ENCODE data around the gene ZC2HC1B. TPM values are rescaled to one million over a fixed set of nuclear protein-coding genes. Genes with fewer than 3 reads are reported as not detected.
"Not testable (repeated sequence)": the region's sequence is repeated elsewhere in the genome, so short reads cannot be mapped to it uniquely, and the experiment has no call there.

ZC2HC1B gene
- total and polyA plus RNA-seq, 3 experiments from 2014 or later = not detected

GRCh38 chr6:143851706-143852105, 12.6 kb upstream of the ZC2HC1B start:
- DNase-seq; H3K27me3 Mint-ChIP-seq; H3K9me3 Mint-ChIP-seq; CTCF ChIA-PET; H3K4me1 ChIP-seq (ENCODE audit: insufficient read depth, low read length); POLR2A ChIA-PET; H3K27ac ChIP-seq (ENCODE audit: low read depth, low read length); H3K9me3 ChIP-seq (ENCODE audit: low read length); H3K4me3 Mint-ChIP-seq; H3K27me3 ChIP-seq (ENCODE audit: insufficient read depth, low read length, poor library complexity, severe bottlenecking); H3K4me3 ChIP-seq (ENCODE audit: low read length); H3K27ac Mint-ChIP-seq: not testable (repeated sequence)
- H3K4me1 Mint-ChIP-seq = peaks cover 35 to 69% (median 56%) of the 10 kb centered on the region in 3 donors
- H3K36me3 ChIP-seq (ENCODE audit: insufficient read depth, low read length) = peaks cover 40% of the 10 kb centered on the region
- peaks cover 69 to 96% (median 79%) of the 10 kb centered on the region in 3 donors for H3K36me3 Mint-ChIP-seq

GRCh38 chr6:143855057-143855456, 9.2 kb upstream of the ZC2HC1B start:
- peaks cover 44% of the 10 kb centered on the region for H3K36me3 ChIP-seq (ENCODE audit: insufficient read depth, low read length)
- H3K9me3 ChIP-seq (ENCODE audit: low read length); H3K27me3 Mint-ChIP-seq; DNase-seq; H3K4me3 Mint-ChIP-seq; CTCF ChIA-PET; H3K27ac ChIP-seq (ENCODE audit: low read depth, low read length); H3K4me3 ChIP-seq (ENCODE audit: low read length); POLR2A ChIA-PET; H3K27me3 ChIP-seq (ENCODE audit: insufficient read depth, low read length, poor library complexity, severe bottlenecking); H3K9me3 Mint-ChIP-seq; H3K4me1 ChIP-seq (ENCODE audit: insufficient read depth, low read length): not testable (repeated sequence)
- Mint-ChIP-seq H3K4me1 (peaks cover 28 to 48% (median 43%) of the 10 kb centered on the region in 3 donors), H3K27ac (peak overlapping the region in 1 of 8 donors; percentile 40), H3K36me3 (peaks cover 74 to 98% (median 82%) of the 10 kb centered on the region in 3 donors)

DNA sequence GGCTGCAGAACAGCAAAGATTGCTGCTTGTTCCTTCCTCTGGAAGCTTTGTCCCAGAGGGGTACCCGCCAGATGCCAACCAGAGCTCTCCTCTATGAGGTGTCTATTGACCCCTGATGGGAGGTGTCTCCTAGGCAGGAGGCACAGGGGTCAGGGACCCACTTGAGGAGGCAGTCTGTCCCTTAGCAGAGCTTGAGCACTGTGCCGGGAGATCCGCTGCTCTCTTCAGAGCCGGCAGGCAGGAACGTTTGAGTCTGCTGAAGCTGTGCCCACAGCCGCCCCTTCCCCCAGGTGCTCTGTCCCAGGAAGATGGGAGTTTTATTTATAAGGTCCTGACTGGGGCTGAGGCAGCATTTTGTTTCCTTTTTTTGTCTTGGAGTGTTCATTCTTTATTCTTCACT, 7.5 kb upstream of the ZC2HC1B start:
- H3K27me3 ChIP-seq (ENCODE audit: insufficient read depth, low read length, poor library complexity, severe bottlenecking); DNase-seq; CTCF ChIA-PET; H3K4me3 Mint-ChIP-seq; H3K9me3 Mint-ChIP-seq; H3K27me3 Mint-ChIP-seq; H3K27ac ChIP-seq (ENCODE audit: low read depth, low read length); H3K9me3 ChIP-seq (ENCODE audit: low read length); POLR2A ChIA-PET; H3K4me1 ChIP-seq (ENCODE audit: insufficient read depth, low read length); H3K4me3 ChIP-seq (ENCODE audit: low read length): not testable (repeated sequence)
- Mint-ChIP-seq H3K27ac (peak overlapping the region in 1 of 8 donors; percentile 74), H3K4me1 (peaks cover 26 to 43% (median 36%) of the 10 kb centered on the region in 3 donors), H3K36me3 (peaks cover 66 to 93% (median 78%) of the 10 kb centered on the region in 3 donors)
- peaks cover 44% of the 10 kb centered on the region for H3K36me3 ChIP-seq (ENCODE audit: insufficient read depth, low read length)

GRCh38 chr6:143857651-143858050, 6.6 kb upstream of the ZC2HC1B start:
- no peaks in the 10 kb centered on the region for H3K9me3 ChIP-seq (ENCODE audit: low read length)
- Mint-ChIP-seq H3K27me3 (no peaks in the 10 kb centered on the region), H3K4me1 (peaks cover 19 to 38% (median 28%) of the 10 kb centered on the region in 3 donors), H3K4me3 (no peak overlapping the region), H3K27ac (peak overlapping the region in 1 of 8 donors; percentile 19), H3K9me3 (peaks cover 0 to 10% (median 2%) of the 10 kb centered on the region in 5 donors), H3K36me3 (peaks cover 60 to 91% (median 69%) of the 10 kb centered on the region in 3 donors)
- no peaks in the 10 kb centered on the region for H3K27me3 ChIP-seq (ENCODE audit: insufficient read depth, low read length, poor library complexity, severe bottlenecking)
- peaks cover 49% of the 10 kb centered on the region for H3K36me3 ChIP-seq (ENCODE audit: insufficient read depth, low read length)
- no peaks in the 10 kb centered on the region for H3K4me1 ChIP-seq (ENCODE audit: insufficient read depth, low read length)
- POLR2A ChIA-PET = no interaction called here
- no peak for DNase-seq
- H3K27ac ChIP-seq (ENCODE audit: low read depth, low read length) = no peak overlapping the region
- H3K4me3 ChIP-seq (ENCODE audit: low read length) = no peak overlapping the region
- CTCF ChIA-PET = no interaction called here

DNA sequence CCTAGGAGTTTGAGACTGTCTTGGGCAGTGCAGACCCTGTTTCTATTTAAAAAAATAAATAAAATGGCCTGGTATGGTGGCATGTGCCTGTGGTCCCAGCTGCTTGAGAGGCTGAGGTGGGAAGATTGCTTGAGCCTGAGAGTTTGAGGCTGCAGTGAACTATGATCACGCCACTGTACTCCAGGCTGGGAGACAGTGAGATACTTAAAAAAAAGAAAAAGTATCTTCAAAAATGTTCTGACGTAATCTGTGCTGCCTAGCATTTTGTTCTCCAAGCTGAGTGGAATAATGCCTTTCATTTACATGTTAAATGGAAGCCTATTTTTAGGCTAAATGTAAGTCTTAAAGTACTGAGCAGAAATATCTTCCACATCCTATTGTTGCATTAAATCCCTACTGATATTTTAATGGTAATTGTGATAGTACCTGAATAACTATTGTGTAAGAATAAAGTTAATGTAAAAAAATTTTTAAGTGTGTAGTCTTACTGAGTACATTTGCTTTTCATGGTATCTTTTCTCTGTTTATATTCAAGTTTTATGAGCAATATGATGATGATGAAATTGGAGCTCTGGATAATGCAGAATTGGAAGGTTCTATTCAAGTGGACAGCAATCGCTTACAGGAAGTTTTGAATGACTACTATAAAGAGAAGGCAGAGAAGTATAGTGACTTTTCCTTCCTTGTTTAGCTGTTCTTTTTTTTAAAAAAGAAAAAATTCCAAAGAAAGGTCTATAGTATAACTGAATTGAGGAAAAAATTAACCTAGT, 4.2 kb upstream of the ZC2HC1B start:
- Mint-ChIP-seq H3K9me3 (peaks cover 0 to 4% (median 2%) of the 10 kb centered on the region in 5 donors), H3K36me3 (peaks cover 51 to 86% (median 51%) of the 10 kb centered on the region in 3 donors), H3K4me3 (no peak overlapping the region), H3K27ac (peak overlapping the region in 1 of 8 donors; percentile 30), H3K4me1 (peaks cover 0 to 13% (median 7%) of the 10 kb centered on the region in 3 donors), H3K27me3 (no peaks in the 10 kb centered on the region)
- H3K27ac ChIP-seq (ENCODE audit: low read depth, low read length) = no peak overlapping the region
- H3K27me3 ChIP-seq (ENCODE audit: insufficient read depth, low read length, poor library complexity, severe bottlenecking) = no peaks in the 10 kb centered on the region
- no peak overlapping the region for H3K4me3 ChIP-seq (ENCODE audit: low read length)
- ChIA-PET POLR2A (no interaction called here), CTCF (no interaction called here)
- no peaks in the 10 kb centered on the region for H3K4me1 ChIP-seq (ENCODE audit: insufficient read depth, low read length)
- no peaks in the 10 kb centered on the region for H3K9me3 ChIP-seq (ENCODE audit: low read length)
- H3K36me3 ChIP-seq (ENCODE audit: insufficient read depth, low read length) = peaks cover 65% of the 10 kb centered on the region
- DNase-seq = no peak

- Histone ChIP-seq H3K4me3 (ENCODE audit: low read length) (no peak overlapping the region), H3K36me3 (ENCODE audit: insufficient read depth, low read length) (peaks cover 42% of the 10 kb centered on the region), H3K27me3 (ENCODE audit: insufficient read depth, low read length, poor library complexity, severe bottlenecking) (no peaks in the 10 kb centered on the region), H3K4me1 (ENCODE audit: insufficient read depth, low read length) (no peaks in the 10 kb centered on the region), H3K9me3 (ENCODE audit: low read length) (no peaks in the 10 kb centered on the region), H3K27ac (ENCODE audit: low read depth, low read length) (no peak overlapping the region)
- POLR2A ChIA-PET = no interaction called here
- H3K9me3 Mint-ChIP-seq = no peaks in the 10 kb centered on the region
- no peak for DNase-seq
- CTCF ChIA-PET = no interaction called here
- H3K4me3 Mint-ChIP-seq = no peak overlapping the region
- no peak overlapping the region for H3K27ac Mint-ChIP-seq
- H3K4me1 Mint-ChIP-seq = no peaks in the 10 kb centered on the region
- H3K27me3 Mint-ChIP-seq = no peaks in the 10 kb centered on the region
- H3K36me3 Mint-ChIP-seq = peaks cover 26 to 58% (median 34%) of the 10 kb centered on the region in 3 donors
Observed at GRCh38 chr6:143863771-143864170, 503 bp upstream of the ZC2HC1B start.

- H3K27me3 ChIP-seq (ENCODE audit: insufficient read depth, low read length, poor library complexity, severe bottlenecking) = no peaks in the 10 kb centered on the region
- H3K27me3 Mint-ChIP-seq = no peaks in the 10 kb centered on the region
- H3K9me3 Mint-ChIP-seq = no peaks in the 10 kb centered on the region
- peaks cover 18% of the 10 kb centered on the region for H3K36me3 ChIP-seq (ENCODE audit: insufficient read depth, low read length)
- no peak overlapping the region for H3K4me3 ChIP-seq (ENCODE audit: low read length)
- DNase-seq = no peak
- CTCF ChIA-PET = no interaction called here
- peak overlapping the region in 1 of 8 donors; percentile 27 for H3K27ac Mint-ChIP-seq
- no peak overlapping the region for H3K27ac ChIP-seq (ENCODE audit: low read depth, low read length)
- peaks cover 0 to 7% (median 5%) of the 10 kb centered on the region in 3 donors for H3K4me1 Mint-ChIP-seq
- POLR2A ChIA-PET = no interaction called here
- H3K36me3 Mint-ChIP-seq = peaks cover 11 to 30% (median 25%) of the 10 kb centered on the region in 3 donors
- no peak overlapping the region for H3K4me3 Mint-ChIP-seq
- no peaks in the 10 kb centered on the region for H3K4me1 ChIP-seq (ENCODE audit: insufficient read depth, low read length)
- no peaks in the 10 kb centered on the region for H3K9me3 ChIP-seq (ENCODE audit: low read length)
Observed at GRCh38 chr6:143867236-143867635, 3.0 kb downstream of the ZC2HC1B start.

GRCh38 chr6:143868808-143869207, 4.5 kb downstream of the ZC2HC1B start:
- H3K4me3 ChIP-seq (ENCODE audit: low read length); CTCF ChIA-PET; POLR2A ChIA-PET; H3K9me3 ChIP-seq (ENCODE audit: low read length); H3K36me3 ChIP-seq (ENCODE audit: insufficient read depth, low read length); H3K4me1 ChIP-seq (ENCODE audit: insufficient read depth, low read length); H3K9me3 Mint-ChIP-seq; H3K27me3 Mint-ChIP-seq; H3K27ac ChIP-seq (ENCODE audit: low read depth, low read length); DNase-seq; H3K27me3 ChIP-seq (ENCODE audit: insufficient read depth, low read length, poor library complexity, severe bottlenecking); H3K4me3 Mint-ChIP-seq: not testable (repeated sequence)
- Mint-ChIP-seq H3K27ac (peak overlapping the region in 1 of 8 donors; percentile 1), H3K4me1 (peaks cover 6 to 20% (median 16%) of the 10 kb centered on the region in 3 donors), H3K36me3 (peaks cover 11 to 18% (median 17%) of the 10 kb centered on the region in 3 donors)
